Activated T-helper 1 cell treated with Interleukin-2 at 50 U/mL for 16 hours (primary cell): ENCODE data around the gene KRTAP4-8.
"Not testable (repeated sequence)": the region's sequence is repeated elsewhere in the genome, so short reads cannot be mapped to it uniquely, and the experiment has no call there.

ENCODE experiments used
- DNase-seq: peaks from one replicate; pipeline ENCODE4 v3.0.0-alpha.2; 2020; ENCODE audit warnings: low read depth

KRTAP4-8 gene

DNA sequence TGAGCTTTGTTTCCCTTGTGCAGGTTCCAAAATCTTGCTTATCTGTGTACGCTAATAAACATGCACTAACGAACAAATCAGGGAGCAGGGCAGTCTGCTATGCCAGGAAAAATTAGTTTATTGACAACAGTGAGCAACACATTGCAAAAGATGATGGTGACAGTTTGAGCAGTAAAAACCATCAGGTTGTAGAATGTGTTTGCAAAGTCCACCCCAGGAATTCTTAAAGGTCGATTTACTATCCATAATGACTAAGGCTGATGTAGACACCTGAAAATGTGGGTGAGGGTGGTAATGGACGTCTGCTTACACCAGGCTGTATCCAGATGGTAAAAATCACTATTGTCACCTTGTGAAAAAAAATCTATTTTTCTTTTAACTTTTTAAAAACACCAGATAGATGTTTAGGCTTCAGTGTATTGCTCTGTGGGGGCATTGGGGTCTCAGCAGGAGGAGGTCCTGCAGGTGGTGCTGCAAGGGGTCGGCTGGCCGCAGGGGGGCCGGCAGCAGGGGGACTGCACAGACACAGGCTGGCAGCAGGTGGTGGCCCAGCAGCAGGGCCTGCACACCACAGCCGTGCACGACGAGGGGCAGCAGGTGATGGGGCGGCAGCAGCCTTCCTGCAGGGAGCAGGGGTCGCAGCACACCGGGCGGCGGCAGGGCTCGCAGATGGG, 32.8 kb downstream of the KRTAP4-8 start:
- DNase-seq: not testable (repeated sequence)

DNA sequence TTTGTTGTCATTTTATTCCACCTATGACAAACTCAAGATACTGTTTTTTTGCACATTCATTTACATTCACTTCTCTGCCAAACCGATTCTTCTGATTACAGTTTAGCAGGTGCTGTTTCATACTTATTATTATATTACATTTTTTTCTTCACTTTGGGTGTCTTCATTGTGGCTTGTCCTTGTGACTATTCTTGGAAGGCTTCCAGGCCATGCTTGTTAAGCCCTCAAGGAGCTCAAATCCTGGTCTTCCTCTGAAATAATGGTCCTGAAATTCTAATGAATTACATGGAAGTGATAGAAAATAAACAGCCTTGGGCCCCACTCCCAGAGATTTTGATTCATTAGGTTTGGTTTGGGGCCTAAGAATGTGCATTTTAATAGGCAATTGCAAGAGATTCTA, 33.6 kb downstream of the KRTAP4-8 start:
- DNase-seq: no peak

DNA sequence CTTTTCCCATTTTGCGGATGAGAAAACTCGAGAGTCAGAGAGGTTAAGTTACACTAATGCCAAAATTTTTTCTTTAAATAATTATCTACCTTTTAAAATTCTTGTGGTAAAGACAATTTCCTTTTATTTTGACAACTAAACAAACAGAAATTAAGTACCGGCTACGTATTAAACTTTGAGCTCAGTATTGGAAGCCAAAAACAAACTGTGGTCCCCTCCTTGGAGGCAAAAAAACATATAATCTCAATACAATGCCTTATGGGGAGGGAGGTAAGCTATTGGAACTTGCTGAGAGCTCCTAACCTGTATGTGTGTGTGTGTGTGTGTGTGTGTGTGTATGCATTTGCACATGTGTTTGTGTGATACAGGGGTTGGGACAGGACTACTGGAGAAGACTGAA, 34.5 kb downstream of the KRTAP4-8 start:
- no peak for DNase-seq

DNA sequence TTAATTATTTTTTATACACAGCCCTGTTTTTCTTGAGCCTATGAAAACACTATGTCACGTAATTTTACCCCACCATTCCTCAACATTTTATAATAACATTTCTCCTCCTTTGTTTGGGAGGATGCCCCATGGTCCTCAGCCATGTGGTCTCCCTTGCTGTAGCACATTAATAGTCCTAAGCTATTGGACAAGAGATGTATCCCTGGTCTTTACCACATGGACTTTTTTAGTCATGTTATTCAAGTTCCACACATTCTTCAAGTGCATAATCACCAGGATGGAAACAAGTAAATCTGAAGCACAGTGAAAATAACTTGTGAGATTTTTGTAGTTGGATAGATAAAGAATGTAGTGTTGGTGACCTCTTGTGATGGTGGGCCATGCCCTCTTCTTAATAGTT, 36.0 kb downstream of the KRTAP4-8 start:
- no peak for DNase-seq

DNA sequence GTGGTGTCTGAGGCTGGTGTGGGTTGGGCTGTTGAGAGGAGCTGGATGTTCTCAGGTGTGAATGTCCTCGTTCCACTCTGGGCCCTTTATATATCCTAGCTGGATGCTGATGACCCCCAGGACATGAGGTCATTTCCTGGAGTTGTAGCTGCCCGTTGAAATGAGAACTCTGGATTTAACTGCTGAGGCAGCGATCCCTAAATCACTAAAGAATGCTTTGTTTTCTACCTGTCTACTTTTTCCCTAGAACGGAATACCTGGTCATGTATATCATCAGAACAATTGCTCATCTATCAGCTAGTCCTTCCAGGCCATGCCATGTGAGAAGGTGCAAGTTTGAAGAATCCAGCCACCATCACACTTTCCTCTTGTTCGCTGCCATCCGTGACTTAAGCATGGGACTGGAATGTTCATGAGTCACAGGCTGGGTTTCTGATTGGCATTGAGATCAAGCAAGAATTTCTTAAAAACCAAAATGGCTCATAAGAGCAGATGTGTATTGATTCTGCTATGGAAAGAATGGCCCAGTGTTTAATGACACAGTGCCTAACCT, 37.8 kb downstream of the KRTAP4-8 start, which contains the start of gene KRTAP2-3:
Gene KRTAP2-3 (minus strand): TSS at position 63 of the 553 bp plus-strand sequence. CDS start 64 bp downstream, outside the sequence.
- DNase-seq: no peak

DNA sequence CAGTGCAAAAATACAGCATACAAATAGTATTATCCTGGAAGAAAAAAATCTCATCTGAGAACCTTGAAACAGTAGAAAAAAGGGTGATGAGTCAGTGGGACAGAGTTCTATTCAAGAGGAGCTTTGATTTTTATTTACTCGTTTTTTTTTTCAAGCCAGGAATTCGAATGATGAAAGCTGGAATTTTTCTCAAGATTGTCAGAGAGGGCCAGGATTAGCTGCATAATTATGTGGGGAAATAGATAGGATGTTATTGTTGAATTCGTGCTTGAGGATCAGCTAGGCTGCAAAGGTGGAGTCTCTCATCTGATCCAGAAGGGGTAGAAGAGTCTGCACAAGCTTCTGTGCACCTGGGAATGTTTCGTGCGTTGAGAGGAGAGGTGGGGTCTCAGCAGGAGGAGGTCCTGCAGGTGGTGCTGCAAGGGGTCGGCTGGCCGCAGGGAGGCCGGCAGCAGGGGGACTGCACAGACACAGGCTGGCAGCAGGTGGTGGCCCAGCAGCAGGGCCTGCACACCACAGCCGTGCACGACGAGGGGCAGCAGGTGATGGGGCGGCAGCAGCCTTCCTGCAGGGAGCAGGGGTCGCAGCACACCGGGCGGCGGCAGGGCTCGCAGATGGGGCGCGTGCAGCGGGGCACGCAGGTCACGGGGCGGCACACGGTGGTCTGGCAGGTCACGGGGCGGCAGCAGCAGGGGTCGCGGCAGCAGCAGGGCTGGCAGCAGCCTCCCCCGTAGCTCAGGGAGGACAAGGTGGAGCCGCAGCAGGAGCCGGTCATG, 38.5 kb downstream of the KRTAP4-8 start:
- not testable (repeated sequence) for DNase-seq

DNA sequence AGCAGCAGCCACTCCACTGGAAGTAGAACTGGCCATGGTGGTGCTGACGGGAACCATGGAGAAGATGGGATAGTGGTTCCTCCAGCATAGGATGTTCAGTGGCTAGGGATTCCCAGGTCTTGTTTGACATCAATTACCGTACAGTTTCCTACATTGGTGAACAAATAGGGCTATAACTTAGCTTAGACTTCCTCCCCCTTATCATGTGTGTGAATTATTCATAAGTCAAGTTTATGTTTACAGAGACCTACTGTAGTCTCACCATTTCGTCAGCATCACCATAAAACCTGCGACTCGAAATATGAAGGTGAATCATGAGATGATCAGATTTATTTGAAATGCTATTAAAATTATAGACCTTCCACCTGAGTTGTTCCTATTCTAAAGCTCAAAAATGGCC, 39.2 kb downstream of the KRTAP4-8 start:
- no peak for DNase-seq

DNA sequence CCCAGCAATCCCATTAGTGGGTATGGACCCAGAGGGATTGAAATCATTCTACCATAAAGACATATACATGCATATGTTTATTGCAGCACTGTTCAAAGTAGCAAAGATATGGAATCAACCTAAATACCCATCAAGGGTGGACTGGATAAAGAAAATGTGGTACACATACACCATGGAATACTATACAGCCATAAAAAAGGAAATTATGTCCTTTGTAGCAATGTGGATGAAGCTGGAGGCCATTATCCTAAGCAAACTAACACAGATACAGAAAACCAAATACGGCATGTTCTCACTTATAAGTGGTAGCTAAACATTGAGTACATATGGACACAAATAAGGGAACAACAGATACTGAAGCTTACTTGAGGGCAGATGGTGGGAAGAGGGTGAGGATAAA, 40.4 kb downstream of the KRTAP4-8 start:
- DNase-seq: no peak

DNA sequence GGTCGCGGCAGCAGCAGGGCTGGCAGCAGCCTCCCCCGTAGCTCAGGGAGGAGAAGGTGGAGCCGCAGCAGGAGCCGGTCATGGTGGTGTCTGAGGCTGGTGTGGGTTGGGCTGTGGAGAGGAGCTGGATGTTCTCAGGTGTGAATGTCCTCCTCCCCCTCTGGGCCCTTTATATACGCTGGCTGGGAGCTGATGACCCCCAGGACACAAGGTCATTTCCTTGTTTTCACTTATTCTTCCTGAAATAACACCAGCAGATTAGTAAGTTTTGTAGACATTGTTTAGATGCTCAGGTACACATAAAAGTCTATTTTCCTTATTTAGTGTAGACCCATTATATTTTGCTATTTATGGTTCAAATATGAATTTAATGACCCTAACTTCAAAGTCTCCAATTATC, 42.8 kb downstream of the KRTAP4-8 start, which contains the start of gene KRTAP2-2:
Gene KRTAP2-2 (minus strand): TSS at position 101 of the 400 bp plus-strand sequence. CDS start 19 bp downstream, at position 82.
- DNase-seq: not testable (repeated sequence)

DNA sequence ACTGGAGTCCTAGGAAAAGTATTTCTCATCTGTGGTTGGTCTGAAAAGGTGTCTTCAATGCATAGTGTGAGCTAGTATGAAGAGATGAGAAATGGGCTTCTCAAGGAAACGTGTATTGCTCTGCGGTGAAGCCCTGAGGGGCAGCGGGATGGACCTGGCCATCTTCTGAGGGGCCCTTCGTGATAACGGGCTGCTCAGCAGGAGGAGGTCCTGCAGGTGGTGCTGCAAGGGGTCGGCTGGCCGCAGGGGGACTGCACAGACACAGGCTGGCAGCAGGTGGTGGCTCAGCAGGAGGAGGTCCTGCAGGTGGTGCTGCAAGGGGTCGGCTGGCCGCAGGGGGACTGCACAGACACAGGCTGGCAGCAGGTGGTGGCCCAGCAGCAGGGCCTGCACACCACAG, 43.4 kb downstream of the KRTAP4-8 start:
- DNase-seq: not testable (repeated sequence)

DNA sequence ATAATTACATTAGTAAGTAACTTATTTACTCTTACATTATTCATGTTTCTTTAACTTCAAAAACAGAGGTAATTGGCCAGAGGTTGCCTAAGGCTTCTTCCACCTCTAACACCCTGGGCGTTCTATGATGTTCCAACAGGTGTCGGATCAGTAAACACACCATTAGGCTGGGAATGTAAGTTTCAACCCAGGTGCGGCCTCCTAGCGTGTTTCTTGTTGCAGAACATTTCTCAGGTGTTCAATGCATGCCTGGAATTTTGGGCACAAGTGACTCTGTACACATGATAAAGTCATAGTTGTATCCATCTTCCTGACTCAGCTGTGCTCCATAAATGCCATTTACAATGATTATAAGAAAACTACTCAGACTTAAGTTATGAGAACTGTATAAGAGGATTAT, 43.9 kb downstream of the KRTAP4-8 start:
- DNase-seq: no peak

DNA sequence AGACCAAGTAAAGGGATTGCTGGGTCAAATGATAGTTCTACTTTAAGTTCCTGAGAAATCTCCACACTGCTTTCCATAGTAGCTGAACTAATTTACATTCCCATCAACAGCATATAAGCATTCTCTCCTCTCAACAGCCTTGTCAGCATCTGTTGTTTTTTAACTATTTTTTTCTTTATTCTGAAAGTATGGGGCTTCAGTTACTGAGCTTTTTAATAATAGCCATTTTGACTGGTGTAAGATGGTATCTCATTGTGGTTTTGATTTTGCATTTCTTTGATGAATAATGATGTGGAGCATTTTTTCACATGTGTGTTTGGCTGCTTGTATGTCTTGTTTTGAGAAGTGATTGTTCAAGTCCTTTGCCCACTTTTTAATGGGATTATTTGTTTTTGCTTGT, 45.4 kb downstream of the KRTAP4-8 start:
- DNase-seq: no peak

DNA sequence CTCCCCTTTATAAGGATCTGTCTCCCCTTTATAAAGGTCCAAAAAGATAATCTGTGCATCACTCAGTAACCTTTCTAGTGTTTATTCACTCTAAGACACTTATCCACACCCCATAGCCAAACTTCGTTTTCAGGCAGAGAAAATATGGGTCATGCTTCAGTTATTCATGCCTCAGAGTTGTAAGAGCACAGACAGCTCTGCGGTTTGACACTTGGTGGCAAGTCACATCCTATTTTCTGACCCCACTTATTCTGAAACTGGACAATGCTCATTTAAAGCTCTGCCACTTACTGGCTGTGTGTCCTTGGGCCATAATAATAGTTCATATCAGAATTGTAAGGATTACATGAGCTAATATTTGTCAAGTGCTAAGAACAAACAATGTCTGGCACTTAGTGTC, 48.8 kb downstream of the KRTAP4-8 start:
- no peak for DNase-seq

DNA sequence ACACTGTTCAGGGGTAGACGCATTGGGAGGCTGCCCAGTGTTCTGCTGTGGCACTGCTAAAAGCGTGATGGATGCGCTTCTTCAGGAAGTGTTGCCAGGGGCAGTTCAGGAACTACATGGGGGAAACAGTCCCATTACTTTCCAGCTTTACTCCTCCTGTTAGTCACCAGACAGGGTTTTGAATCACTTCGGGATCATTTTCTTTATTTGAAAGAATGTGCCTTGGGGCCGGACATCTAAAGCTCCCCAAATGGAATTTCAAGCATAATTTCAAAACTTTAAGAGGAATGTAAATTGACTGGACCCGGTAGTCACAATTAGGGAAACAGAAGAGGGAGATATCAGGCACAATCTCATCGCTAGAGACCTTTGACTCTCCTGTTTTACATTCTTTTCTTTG, 49.5 kb downstream of the KRTAP4-8 start:
- no peak for DNase-seq
